GM12878 (cell line): ENCODE measurements around the gene AXL. TPM values are rescaled to one million over a fixed set of nuclear protein-coding genes. Genes with fewer than 3 reads are reported as not detected.

ENCODE experiments used
- ATAC-seq: fragments of 200-7000 bp; cut with Tn5 transposase; 3 replicates; pipeline ENCODE4 v1.9.1; 2020; ENCODE audit warnings: mild to moderate bottlenecking, moderate library complexity
- BruUV-seq: library from RNA; stranded (reverse); fragments of 400-500 nt; replicated peaks from 2 replicates; lab custom pipeline; 2021; lab: Mats Ljungman, UMichigan
- CTCF ChIA-PET: fragments of 300-600 bp; sonication (Branson Sonifier 250); formaldehyde crosslinking; extraction: SDS; loops from one replicate; lab custom pipeline; 2021; ENCODE audit warnings: inconsistent platforms; lab: Yijun Ruan, JAX
- POLR2A ChIA-PET: fragments of 350-600 bp; formaldehyde crosslinking; extraction: SDS; loops from one replicate; lab custom pipeline; 2021; ENCODE audit warnings: inconsistent platforms; lab: Charles Lee
- RAD21 ChIA-PET: fragments of 300-600 bp; sonication (Branson Sonifier 250); formaldehyde crosslinking; loops from one replicate; lab custom pipeline; 2023; ENCODE audit warnings: antibody characterized with exemption; ENCODE audit not compliant: unreplicated experiment; lab: Charles Lee
- SMC1A ChIA-PET: fragments of 300-600 bp; sonication (Branson Sonifier 250); formaldehyde crosslinking; loops from one replicate; lab custom pipeline; 2023; ENCODE audit not compliant: unreplicated experiment, uncharacterized antibody; lab: Charles Lee
- DNase-seq: peaks from one replicate; pipeline ENCODE4 v3.0.0-alpha.2; 2011; ENCODE audit warnings: low read depth, low spot score
- FAIRE-seq: peaks from 3 replicates; lab custom pipeline; 2011; peaks lifted over from hg19 to GRCh38; lab: Jason Lieb, UNC
- H2AFZ ChIP-seq: 2 replicates; pipeline ENCODE4 v1.6.0; 2011; ENCODE audit warnings: low read depth, low read length, control low read depth; ENCODE audit not compliant: control insufficient read depth
- H3K27ac ChIP-seq: 2 replicates; pipeline ENCODE4 v1.5.1; 2011; ENCODE audit warnings: control low read depth; ENCODE audit not compliant: control insufficient read depth, insufficient read depth
- H3K27me3 ChIP-seq, 2 experiments: replicated peaks in 1 of 2; 2 replicates each; pipeline versions ENCODE4 v1.6.0 to v1.6.1; 2011; ENCODE audit warnings: low read length in 1 of 2; ENCODE audit not compliant: control insufficient read depth in 2 of 2, insufficient read depth in 2 of 2
- H3K36me3 ChIP-seq, 2 experiments: 2 replicates each; pipeline ENCODE4 v1.5.1; 2011; ENCODE audit warnings: low read length in 1 of 2; ENCODE audit not compliant: control insufficient read depth in 2 of 2, insufficient read depth in 2 of 2
- H3K4me1 ChIP-seq: 2 replicates; pipeline ENCODE4 v1.6.1; 2011; ENCODE audit warnings: mild to moderate bottlenecking, low read length, moderate library complexity, mixed read lengths; ENCODE audit not compliant: control insufficient read depth, insufficient read depth
- H3K4me2 ChIP-seq: 2 replicates; pipeline ENCODE4 v1.6.0; 2011; ENCODE audit warnings: control low read depth; ENCODE audit not compliant: control insufficient read depth, insufficient read depth
- H3K4me3 ChIP-seq: fragments of 200-600 bp; sonication (generic); 2 replicates; pipeline ENCODE4 v1.5.1; 2016
- H3K79me2 ChIP-seq: 2 replicates; pipeline ENCODE4 v1.6.0; 2011; ENCODE audit warnings: low read length; ENCODE audit not compliant: control insufficient read depth, insufficient read depth
- H3K9ac ChIP-seq: 2 replicates; pipeline ENCODE4 v1.8.0; 2011; ENCODE audit warnings: low read length, control low read depth, mixed read lengths; ENCODE audit not compliant: control insufficient read depth, insufficient read depth
- H3K9me3 ChIP-seq: replicated peaks from 3 replicates; pipeline ENCODE4 v1.5.1; 2011; ENCODE audit warnings: mild to moderate bottlenecking, low read length; ENCODE audit not compliant: control insufficient read depth, insufficient read depth
- H4K20me1 ChIP-seq: 2 replicates; pipeline ENCODE4 v1.6.0; 2011; ENCODE audit not compliant: control insufficient read depth, insufficient read depth
- BMI1 ChIP-seq: fragments of 450-650 bp; IDR thresholded peaks from 2 replicates; pipeline ENCODE4 v1.6.1; 2016; ENCODE audit warnings: mild to moderate bottlenecking, moderate library complexity, borderline replicate concordance
- CTCF ChIP-seq, 3 experiments: IDR thresholded peaks in 2 of 3; conservative IDR thresholded peaks in 1 of 3; 2 replicates each; pipeline ENCODE4 v1.5.1; 2011; ENCODE audit warnings: low read depth in 3 of 3, low read length in 3 of 3, mild to moderate bottlenecking in 3 of 3, control low read depth in 2 of 3, moderate library complexity in 2 of 3, inconsistent platforms in 1 of 3, mixed read lengths in 1 of 3; ENCODE audit not compliant: control insufficient read depth in 2 of 3, insufficient read depth in 1 of 3; ENCODE audit errors: extremely low read depth in 1 of 3
- DPF2 ChIP-seq: fragments of 450-650 bp; IDR thresholded peaks from 2 replicates; pipeline ENCODE4 v1.6.1; 2017; ENCODE audit warnings: mild to moderate bottlenecking
- HDAC6 ChIP-seq: fragments of 200-600 bp; sonication (generic); IDR thresholded peaks from one replicate; pipeline ENCODE4 v1.8.0; 2017; ENCODE audit warnings: antibody characterized with exemption; ENCODE audit not compliant: unreplicated experiment
- HSF1 ChIP-seq: fragments of 150-350 bp; IDR thresholded peaks from 2 replicates; pipeline ENCODE4 v1.6.1; 2014; ENCODE audit warnings: mild to moderate bottlenecking, low read depth, low read length
- IKZF2 ChIP-seq, 2 experiments: fragments of 450-650 bp; IDR thresholded peaks; 2 replicates each; pipeline ENCODE4 v1.6.1; 2017; ENCODE audit warnings: mild to moderate bottlenecking in 2 of 2, moderate library complexity in 2 of 2
- LARP7 ChIP-seq: fragments of 450-650 bp; IDR thresholded peaks from 2 replicates; pipeline ENCODE4 v1.6.1; 2017; ENCODE audit warnings: mild to moderate bottlenecking
- MAX ChIP-seq: IDR thresholded peaks from 2 replicates; pipeline ENCODE4 v1.6.1; 2012; ENCODE audit warnings: low read depth, low read length, improper control_type of control experiment
- MEF2A ChIP-seq: IDR thresholded peaks from 2 replicates; pipeline ENCODE4 v1.6.1; 2011; ENCODE audit warnings: low read depth, mild to moderate bottlenecking, low read length, moderate library complexity; ENCODE audit not compliant: insufficient read depth
- POLR2AphosphoS5 ChIP-seq: IDR thresholded peaks from 2 replicates; pipeline ENCODE4 v1.6.1; 2011; ENCODE audit warnings: mild to moderate bottlenecking, low read length, inconsistent platforms
- RAD51 ChIP-seq: fragments of 450-650 bp; IDR thresholded peaks from 2 replicates; pipeline ENCODE4 v1.6.1; 2016; ENCODE audit warnings: moderate library complexity, mild to moderate bottlenecking, inconsistent platforms
- RFX5 ChIP-seq: IDR thresholded peaks from 2 replicates; pipeline ENCODE4 v1.6.1; 2011; ENCODE audit warnings: low read depth, low read length, improper control_type of control experiment
- RUNX3 ChIP-seq: IDR thresholded peaks from 2 replicates; pipeline ENCODE4 v1.6.1; 2012; ENCODE audit warnings: low read length, inconsistent platforms
- SKIL ChIP-seq: fragments of 450-650 bp; IDR thresholded peaks from 2 replicates; pipeline ENCODE4 v1.6.1; 2017; ENCODE audit warnings: mild to moderate bottlenecking, low read depth, inconsistent platforms; ENCODE audit not compliant: poor library complexity, severe bottlenecking
- SMARCA5 ChIP-seq: fragments of 450-650 bp; IDR thresholded peaks from 2 replicates; pipeline ENCODE4 v1.6.1; 2017; ENCODE audit warnings: mild to moderate bottlenecking
- ZNF384 ChIP-seq: IDR thresholded peaks from 2 replicates; pipeline ENCODE4 v1.6.1; 2012; ENCODE audit warnings: low read depth, mild to moderate bottlenecking, low read length, improper control_type of control experiment, borderline replicate concordance
- ZSCAN29 ChIP-seq: fragments of 450-650 bp; IDR thresholded peaks from 2 replicates; pipeline ENCODE4 v1.6.1; 2017; ENCODE audit warnings: mild to moderate bottlenecking, moderate library complexity
- WGBS: methylation state at CpG from one replicate; pipeline ENCODE4 v1.1.6; 2016; ENCODE audit warnings: low lambda C conversion rate; ENCODE audit not compliant: insufficient replicate concordance, insufficient coverage; ENCODE audit errors: missing lambda C conversion rate; 5-methylcytosine and 5-hydroxymethylcytosine counted together
- in situ Hi-C: fragments of 300-500 bp; cut with MboI; formaldehyde crosslinking; loops from 9 replicates; pipeline ENCODE4 v1.14.3; 2018; ENCODE audit warnings: mixed read lengths
- intact Hi-C: fragments of 100-400 bp; cut with micrococcal nuclease; formaldehyde crosslinking; loops from one replicate; pipeline ENCODE4 v1.14.2; 2022; ENCODE audit not compliant: unreplicated experiment
- polyA plus RNA-seq, 11 experiments: library from polyadenylated mRNA; depleted of rRNA in 4 of 11; unstranded in 6 of 11; stranded (reverse) in 5 of 11; fragments of >200 nt; fragmentation: Nextera tagmentation in 4 of 11; fragmentation: Illumina TruSeq in 1 of 11; extraction: Ambion mirVana in 4 of 11; extraction: Trizol in 1 of 11; gene quantifications; 1 replicate in 1 of 11; 2 replicates in 10 of 11; pipeline versions ENCODE4 v1.2.1 to v1.2.3, GENCODE V29; 2011 to 2016; ENCODE audit warnings: inconsistent platforms in 2 of 11, missing spikeins in 2 of 11, low read depth in 1 of 11
- total RNA-seq, 4 experiments: library from RNA; depleted of rRNA in 3 of 4; stranded (reverse); fragments of >200 nt in 3 of 4; fragmentation: Illumina TruSeq in 1 of 4; extraction: Trizol in 1 of 4; gene quantifications; 2 replicates each; pipeline versions ENCODE4 v1.2.1 to v1.2.3, GENCODE V29; 2013 to 2021

Gene AXL
- total and polyA plus RNA-seq, 10 of the 15 experiments (the other 5 are each of a cell fraction or from before 2014, with no cell fraction given), result under 0.01 to 0.33 (median 0.07) TPM; not detected in 4

- TF ChIP-seq LARP7 (no peak), RUNX3 (no peak), DPF2 (no peak), ZNF384 (no peak), IKZF2 (IDR thresholded peaks at IDR 0.05) (no peak), CTCF (IDR thresholded peaks at IDR 0.05 in 2 of 3, conservative IDR thresholded peaks at IDR 0.05 in 1 of 3; ENCODE audit: control insufficient read depth in 2 of 3, extremely low read depth in 1 of 3, insufficient read depth in 1 of 3, low read depth in 3 of 3, low read length in 3 of 3) (no peak)
These were observed 4.6 kb downstream of the AXL start (continued) for GRCh38 chr19:41223431-41224234.

GRCh38 chr19:41224632-41225031 is 5.6 kb downstream of the AXL start:
- no peak overlapping the region for H2AFZ ChIP-seq
- BruUV-seq, result no TSS peak
- POLR2A ChIA-PET, result no interaction called here
- no peaks in the 10 kb centered on the region for H3K9me3 ChIP-seq
- H3K4me1 ChIP-seq, result no peaks in the 10 kb centered on the region
- no peak for DNase-seq
- H3K79me2 ChIP-seq, result no peaks in the 10 kb centered on the region
- H3K27ac ChIP-seq, result no peak overlapping the region
- ATAC-seq, result no peak
- no peak overlapping the region for H3K9ac ChIP-seq
- no peaks in the 10 kb centered on the region for H3K36me3 ChIP-seq
- intact Hi-C loops (no loop called here), in situ Hi-C loops (no loop called here)
- H3K27me3 ChIP-seq, result peaks cover 0 to 5% of the 10 kb centered on the region in 2 experiments; a peak in 2 of 4 replicates
- CTCF ChIA-PET, result interaction anchor here (1.2 kb wide), 1 partner anchor 38 kb away, joined by 5 read pairs; no protein-coding TSS in a partner anchor
- no peak overlapping the region for H3K4me2 ChIP-seq
- FAIRE-seq, result no peak
- RAD21 ChIA-PET, result no interaction called here
- H4K20me1 ChIP-seq, result no peaks in the 10 kb centered on the region
- 56% methylated on average over 7 of the region's 7 CpGs for WGBS
- SMC1A ChIA-PET, result interaction anchor here (0.5 kb wide), 1 partner anchor 468 kb away, joined by 3 read pairs; no protein-coding TSS in a partner anchor
- no peak overlapping the region for H3K4me3 ChIP-seq
- TF ChIP-seq RFX5, result no peak
- TF ChIP-seq POLR2AphosphoS5, result no peak
- no peak for TF ChIP-seq RAD51
- no peak for TF ChIP-seq BMI1
- TF ChIP-seq HSF1, result no peak
- TF ChIP-seq MEF2A, result no peak
- TF ChIP-seq SKIL, result no peak
- TF ChIP-seq HDAC6, result no peak
- TF ChIP-seq ZSCAN29, result no peak
- TF ChIP-seq MAX, result no peak
- TF ChIP-seq SMARCA5, result no peak
